Measurements from ENCODE around the gene ZNF205. TPM values are rescaled to one million over a fixed set of nuclear protein-coding genes. Genes with fewer than 3 reads are reported as not detected.

The ZNF205 gene
- total and polyA plus RNA-seq, 9 of the 15 experiments (the other 6 are each of a cell fraction or from before 2014, with no cell fraction given), result 2.4 to 11.8 (median 5.1) TPM; not detected in 2

- Histone ChIP-seq H3K79me2 (ENCODE audit: control insufficient read depth, insufficient read depth, low read length) (no peaks in the 10 kb centered on the region), H3K9me3 (replicated peaks; ENCODE audit: control insufficient read depth, insufficient read depth, low read depth, low read length) (no peaks in the 10 kb centered on the region), H3K4me1 (replicated peaks in 1 of 2; ENCODE audit: control insufficient read depth in 2 of 2, insufficient read depth in 2 of 2, low read length in 2 of 2) (peaks cover 19 to 41% of the 10 kb centered on the region in 2 experiments), H3K27me3 (ENCODE audit: control insufficient read depth in 2 of 2, insufficient read depth in 2 of 2, low read length in 2 of 2) (peaks cover 5 to 10% of the 10 kb centered on the region in 2 experiments; a peak in 3 of 5 replicates), H3K9me1 (ENCODE audit: control insufficient read depth, insufficient read depth, low read length) (no peaks in the 10 kb centered on the region), H3K9ac (ENCODE audit: insufficient read depth in 1 of 2, low read depth in 2 of 2, low read length in 2 of 2) (no peak overlapping the region), H3K36me3 (ENCODE audit: control insufficient read depth, insufficient read depth, low read length) (no peaks in the 10 kb centered on the region), H2AFZ (ENCODE audit: low read depth, low read length) (no peak overlapping the region), H3K27ac (ENCODE audit: extremely low read depth, low read depth, low read length) (no peak overlapping the region), H3K4me2 (ENCODE audit: insufficient read depth, low read length) (no peak overlapping the region), H4K20me1 (replicated peaks; ENCODE audit: control insufficient read depth, insufficient read depth, low read length) (no peaks in the 10 kb centered on the region), H3K4me3 (no peak overlapping the region)
- in situ Hi-C loops (cut with MboI), result no loop called here
- 10% methylated on average over 1 of the region's 1 CpG for WGBS (ENCODE audit: insufficient coverage, low coverage, missing lambda C conversion rate)
- ChIA-PET CTCF (ENCODE audit: low intra/inter-chr PET ratio) (interaction anchor here (0.6 kb wide), 1 partner anchor 43 kb away, joined by 4 read pairs; no protein-coding TSS in a partner anchor), POLR2A (no interaction called here)
- BruUV-seq (replicated peaks), result no TSS peak
- intact Hi-C loops (cut with micrococcal nuclease), result no loop called here
- ATAC-seq (no peak), DNase-seq (ENCODE audit: extremely low read depth in 1 of 4, low spot score in 3 of 4) (no peak), FAIRE-seq (no peak)
- TF ChIP-seq BCLAF1 (IDR thresholded peaks at IDR 0.05; ENCODE audit: borderline replicate concordance in 1 of 2, control insufficient read depth in 1 of 2, low read depth in 2 of 2, low read length in 1 of 2) (no peak), RAD51 (IDR thresholded peaks at IDR 0.05; ENCODE audit: borderline replicate concordance, low read depth) (no peak), MIER1 (IDR thresholded peaks at IDR 0.05; ENCODE audit: low read depth) (no peak), SMAD4 (CRISPR knock-in tag; conservative IDR thresholded peaks at IDR 0.05) (no peak), ELF4 (CRISPR knock-in tag; IDR thresholded peaks at IDR 0.05) (no peak), MAFG (tag; conservative IDR thresholded peaks at IDR 0.05) (0 out of 2 replicates have a peak, but pooled peaks have one; percentile 23), ZNF384 (IDR thresholded peaks at IDR 0.05; ENCODE audit: low read depth, low read length) (0 out of 2 replicates have a peak, but pooled peaks have one; percentile 17), FIP1L1 (IDR thresholded peaks at IDR 0.05; ENCODE audit: low read depth, low read length, poor library complexity, severe bottlenecking) (no peak), ZNF583 (CRISPR knock-in tag; IDR thresholded peaks at IDR 0.05) (no peak), GABPA (tag; conservative IDR thresholded peaks at IDR 0.05; ENCODE audit: low read depth) (0 out of 2 replicates have a peak, but pooled peaks have one; percentile 13), IRF2 (CRISPR knock-in tag; IDR thresholded peaks at IDR 0.05) (no peak), SIRT6 (IDR thresholded peaks at IDR 0.05; ENCODE audit: low read depth, low read length) (no peak), SMAD1 (IDR thresholded peaks at IDR 0.05; ENCODE audit: low read depth, low read length, partially characterized antibody) (no peak), SAP30 (IDR thresholded peaks at IDR 0.05; ENCODE audit: borderline replicate concordance, insufficient read depth, low read depth, low read length, poor library complexity, severe bottlenecking) (no peak)
- TF ChIP-seq, protein P1, sequence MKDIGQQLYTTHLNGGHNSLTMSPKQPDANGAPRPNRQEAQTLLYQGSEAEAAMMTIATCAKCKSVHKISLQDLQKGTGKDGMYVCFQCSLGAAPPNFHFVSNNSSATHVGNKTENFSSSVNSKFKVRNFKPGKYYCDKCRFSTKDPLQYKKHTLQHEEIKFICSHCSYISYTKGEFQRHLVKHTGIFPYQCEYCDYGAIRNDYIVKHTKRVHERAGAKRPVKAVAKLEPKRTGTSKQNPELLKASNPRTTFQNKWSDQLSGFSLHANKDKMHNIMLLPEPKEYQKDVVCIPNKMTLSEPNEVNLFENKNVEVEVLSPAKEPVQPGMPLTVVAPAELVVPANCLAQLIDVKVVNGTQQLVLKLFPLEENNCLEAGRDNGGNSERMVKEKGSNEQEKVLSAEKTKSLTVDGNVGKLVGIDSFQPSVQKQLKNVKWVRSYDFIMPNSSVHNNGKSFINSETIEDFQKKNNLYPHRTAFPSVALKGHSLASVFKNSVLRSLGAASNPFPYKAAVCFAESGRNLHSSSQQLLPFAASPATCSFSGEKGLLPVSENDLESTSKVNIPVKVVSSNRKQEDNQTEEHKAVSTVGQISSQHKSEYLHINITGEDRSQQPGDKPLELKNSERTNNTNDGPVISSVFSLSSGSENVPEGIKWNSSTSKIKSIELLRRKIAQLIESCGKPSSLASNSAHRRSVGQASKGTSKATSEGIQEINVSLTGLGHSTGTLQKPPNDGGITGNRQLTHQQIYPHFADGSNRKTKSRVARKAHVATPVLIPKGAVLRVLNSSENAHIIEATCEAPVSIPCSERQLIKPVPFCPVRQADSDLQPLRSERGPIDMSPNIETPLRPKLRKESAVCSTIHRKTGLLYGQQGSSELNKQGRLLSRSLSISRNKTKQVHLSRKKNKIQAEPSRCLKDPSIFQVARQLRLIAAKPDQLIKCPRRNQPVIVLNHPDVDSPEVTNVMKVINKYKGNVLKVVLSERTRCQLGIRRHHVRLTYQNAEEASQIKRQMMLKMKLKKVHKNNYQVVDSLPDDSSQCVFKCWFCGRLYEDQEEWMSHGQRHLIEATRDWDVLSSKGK (CRISPR knock-in tag; IDR thresholded peaks at IDR 0.05), result no peak
Observed at GRCh38 chr16:3084491-3084890, 27.9 kb upstream of the ZNF205 start.
